ENCODE data around the gene C9orf40. TPM values are rescaled to one million over a fixed set of nuclear protein-coding genes. Genes with fewer than 3 reads are reported as not detected.

The C9orf40 gene
- total RNA-seq, 1 experiment from 2014 or later: 10.3 TPM

DNA sequence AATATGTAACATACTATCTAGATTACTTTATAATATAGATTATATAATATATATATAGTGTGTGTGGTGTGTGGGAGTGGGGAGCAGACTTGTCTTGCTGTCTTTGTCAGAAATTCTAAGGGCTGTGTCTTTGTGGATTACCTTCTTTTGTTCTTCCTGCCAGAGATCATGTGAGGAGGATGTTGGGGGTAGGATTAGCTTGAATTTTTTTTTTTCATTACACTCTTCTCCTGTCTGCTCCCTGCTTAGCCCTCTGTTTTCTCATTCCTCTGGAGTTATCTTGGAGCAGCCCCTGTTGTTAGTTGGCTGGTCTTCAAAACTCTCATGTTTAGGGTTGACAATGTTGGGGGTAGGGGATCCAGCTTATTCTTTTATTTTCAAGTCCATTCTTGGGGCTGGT, 21.0 kb upstream of the C9orf40 start:
- no peak overlapping the region for H4K91ac ChIP-seq (ENCODE audit: insufficient read length, low read depth, low read length)
- Mint-ChIP-seq H3K27me3 (ENCODE audit: low read depth) (peaks cover 7% of the 10 kb centered on the region), H3K4me1 (peaks cover 0 to 7% of the 10 kb centered on the region in 2 experiments; a peak in 2 of 4 replicates), H3K9me3 (peaks cover 29 to 37% of the 10 kb centered on the region in 2 experiments), H3K4me3 (no peak overlapping the region), H3K36me3 (ENCODE audit: insufficient read depth in 1 of 3, low read depth in 3 of 3) (peaks cover 31 to 57% (median 49%) of the 10 kb centered on the region in 3 experiments), H3K27ac (no peak overlapping the region)
- H2BK120ac ChIP-seq (ENCODE audit: low read depth, low read length, poor library complexity, severe bottlenecking): no peak overlapping the region
- no peak for DNase-seq
- H3K79me1 ChIP-seq (ENCODE audit: insufficient read depth, low read depth, low read length, poor library complexity, severe bottlenecking): no peaks in the 10 kb centered on the region
- no peaks in the 10 kb centered on the region for H3K4me1 ChIP-seq (ENCODE audit: insufficient read depth, low read length)
- H3K14ac ChIP-seq (ENCODE audit: insufficient read depth, low read length): no peak overlapping the region
- H2BK15ac ChIP-seq (ENCODE audit: low read depth, low read length): no peak overlapping the region
- TF ChIP-seq, protein P1, sequence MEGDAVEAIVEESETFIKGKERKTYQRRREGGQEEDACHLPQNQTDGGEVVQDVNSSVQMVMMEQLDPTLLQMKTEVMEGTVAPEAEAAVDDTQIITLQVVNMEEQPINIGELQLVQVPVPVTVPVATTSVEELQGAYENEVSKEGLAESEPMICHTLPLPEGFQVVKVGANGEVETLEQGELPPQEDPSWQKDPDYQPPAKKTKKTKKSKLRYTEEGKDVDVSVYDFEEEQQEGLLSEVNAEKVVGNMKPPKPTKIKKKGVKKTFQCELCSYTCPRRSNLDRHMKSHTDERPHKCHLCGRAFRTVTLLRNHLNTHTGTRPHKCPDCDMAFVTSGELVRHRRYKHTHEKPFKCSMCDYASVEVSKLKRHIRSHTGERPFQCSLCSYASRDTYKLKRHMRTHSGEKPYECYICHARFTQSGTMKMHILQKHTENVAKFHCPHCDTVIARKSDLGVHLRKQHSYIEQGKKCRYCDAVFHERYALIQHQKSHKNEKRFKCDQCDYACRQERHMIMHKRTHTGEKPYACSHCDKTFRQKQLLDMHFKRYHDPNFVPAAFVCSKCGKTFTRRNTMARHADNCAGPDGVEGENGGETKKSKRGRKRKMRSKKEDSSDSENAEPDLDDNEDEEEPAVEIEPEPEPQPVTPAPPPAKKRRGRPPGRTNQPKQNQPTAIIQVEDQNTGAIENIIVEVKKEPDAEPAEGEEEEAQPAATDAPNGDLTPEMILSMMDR (conservative IDR thresholded peaks at IDR 0.05): no peak
- H3K23ac ChIP-seq (ENCODE audit: insufficient read length, low read depth, low read length): no peak overlapping the region
- no peak overlapping the region for H4K5ac ChIP-seq (ENCODE audit: insufficient read length, low read depth, low read length)
- H3K27ac ChIP-seq (ENCODE audit: insufficient read length, low read depth, low read length): no peak overlapping the region
- no peak overlapping the region for H3K4me2 ChIP-seq (ENCODE audit: insufficient read depth, insufficient read length, low read length)
- no peak overlapping the region for H2AK5ac ChIP-seq (ENCODE audit: insufficient read length, low read length)
- no peak overlapping the region for H3K4ac ChIP-seq (ENCODE audit: low read depth, low read length)
- H3K18ac ChIP-seq (ENCODE audit: insufficient read length, low read depth, low read length): no peak overlapping the region
- H2BK20ac ChIP-seq (ENCODE audit: low read depth, low read length, poor library complexity, severe bottlenecking): no peak overlapping the region
- H2AFZ ChIP-seq (ENCODE audit: low read length): no peak overlapping the region
- H3K27me3 ChIP-seq (ENCODE audit: insufficient read depth, low read length): no peaks in the 10 kb centered on the region
- no peak overlapping the region for H3T11ph ChIP-seq (ENCODE audit: low read length)
- H3K9me3 ChIP-seq (ENCODE audit: control insufficient read depth, low read depth, low read length): no peaks in the 10 kb centered on the region
- H3K9ac ChIP-seq (ENCODE audit: extremely low read depth, insufficient read length, low read length): no peak overlapping the region
- H4K20me1 ChIP-seq (ENCODE audit: control insufficient read depth, insufficient read depth, insufficient read length): no peaks in the 10 kb centered on the region
- no peaks in the 10 kb centered on the region for H3K79me2 ChIP-seq (ENCODE audit: insufficient read depth, low read length)
- H4K8ac ChIP-seq (replicated peaks; ENCODE audit: insufficient read length, low read depth, low read length): no peak overlapping the region
- no peaks in the 10 kb centered on the region for H3K23me2 ChIP-seq (ENCODE audit: insufficient read length, low read depth, low read length, poor library complexity, severe bottlenecking)
- no peak overlapping the region for H2BK12ac ChIP-seq (ENCODE audit: insufficient read length, low read depth, low read length)
- no peak overlapping the region for H3K56ac ChIP-seq (ENCODE audit: insufficient read length, low read depth, low read length)
- H2BK5ac ChIP-seq (ENCODE audit: insufficient read length, low read length): no peak overlapping the region

Measured in H9 (cell line).